ENCODE data around the gene SSNA1.

GRCh38 chr9:137166380-137167229 is 21.9 kb upstream of the SSNA1 start:
- TF ChIP-seq CTCF (IDR thresholded peaks at IDR 0.05) (no peak), POLR2A (IDR thresholded peaks at IDR 0.05) (no peak)
